ENCODE data around the gene MMP11.

- no peak for TF ChIP-seq CTCF (IDR thresholded peaks at IDR 0.05)
- no peak for TF ChIP-seq POLR2A (IDR thresholded peaks at IDR 0.05)
- no peak for TF ChIP-seq EP300 (IDR thresholded peaks at IDR 0.05)
Measured at GRCh38 chr22:23756891-23757290, 15.8 kb upstream of the MMP11 start.
